Endothelial cell of umbilical vein (primary cell): Measurements from ENCODE around the gene GABBR2. TPM values are rescaled to one million over a fixed set of nuclear protein-coding genes. Genes with fewer than 3 reads are reported as not detected.

Experiments used
- BruUV-seq: library from RNA; stranded (reverse); fragments of 400-500 nt; replicated peaks from 2 replicates; lab custom pipeline; 2021; lab: Mats Ljungman, UMichigan
- CTCF ChIA-PET: fragments of 300-600, 350-600 bp; sonication (Branson Sonifier 250); formaldehyde crosslinking; loops from one replicate; lab custom pipeline; 2021; ENCODE audit warnings: antibody characterized with exemption, inconsistent platforms; lab: Charles Lee
- POLR2A ChIA-PET: fragments of 300-600, 350-600 bp; sonication (Branson Sonifier 250); formaldehyde crosslinking; loops from one replicate; lab custom pipeline; 2021; ENCODE audit warnings: antibody characterized with exemption, inconsistent platforms; lab: Charles Lee
- DNase-seq: peaks from one replicate; pipeline ENCODE4 v3.0.0-alpha.2; 2011; ENCODE audit warnings: low read depth, low spot score
- FAIRE-seq: peaks from 2 replicates; lab custom pipeline; 2011; peaks lifted over from hg19 to GRCh38; lab: Jason Lieb, UNC
- H2AFZ ChIP-seq: 2 replicates; pipeline ENCODE4 v1.6.0; 2012; ENCODE audit warnings: low read depth, low read length, control low read depth, inconsistent platforms
- H3K27ac ChIP-seq: 2 replicates; pipeline ENCODE4 v1.5.1; 2011; ENCODE audit warnings: low read depth, mild to moderate bottlenecking, control low read depth, low read length, moderate library complexity; ENCODE audit not compliant: insufficient read depth
- H3K27me3 ChIP-seq, 2 experiments: 2 replicates each; pipeline versions ENCODE4 v1.6.0 to v1.6.1; 2011; ENCODE audit warnings: low read length in 2 of 2, mixed read lengths in 1 of 2; ENCODE audit not compliant: control insufficient read depth in 2 of 2, insufficient read depth in 2 of 2
- H3K36me3 ChIP-seq, 2 experiments: 2 replicates in 1 of 2; 3 replicates in 1 of 2; pipeline ENCODE4 v1.5.1; 2011; ENCODE audit warnings: low read length in 2 of 2, mild to moderate bottlenecking in 1 of 2, moderate library complexity in 1 of 2; ENCODE audit not compliant: control insufficient read depth in 2 of 2, insufficient read depth in 2 of 2; ENCODE audit errors: extremely low read depth in 1 of 2
- H3K4me1 ChIP-seq: 3 replicates; pipeline ENCODE4 v1.5.1; 2011; ENCODE audit warnings: mild to moderate bottlenecking, low read length; ENCODE audit not compliant: control insufficient read depth, insufficient read depth; ENCODE audit errors: extremely low read depth
- H3K4me2 ChIP-seq: 2 replicates; pipeline ENCODE4 v1.6.1; 2011; ENCODE audit warnings: low read length, control low read depth, mixed read lengths; ENCODE audit not compliant: insufficient read depth
- H3K4me3 ChIP-seq, 3 experiments: fragments of 200-600 bp in 1 of 3; sonication (generic), shearing (Covaris generic) in 1 of 3; replicated peaks in 1 of 3; 2 replicates each; pipeline ENCODE4 v1.5.1; 2011 to 2016; ENCODE audit warnings: control low read depth in 3 of 3, low read length in 3 of 3, mild to moderate bottlenecking in 2 of 3, inconsistent platforms in 1 of 3, low read depth in 1 of 3, moderate library complexity in 1 of 3; ENCODE audit not compliant: insufficient read depth in 1 of 3
- H3K79me2 ChIP-seq: 2 replicates; pipeline ENCODE4 v1.6.0; 2012; ENCODE audit warnings: low read length, inconsistent platforms; ENCODE audit not compliant: control insufficient read depth, insufficient read depth
- H3K9ac ChIP-seq: replicated peaks from 2 replicates; pipeline ENCODE3; 2011; ENCODE audit warnings: low read length, control low read depth; ENCODE audit not compliant: insufficient read depth; ENCODE audit errors: extremely low read depth
- H3K9me1 ChIP-seq: replicated peaks from 3 replicates; pipeline ENCODE4 v1.6.0; 2011; ENCODE audit warnings: mild to moderate bottlenecking, low read length; ENCODE audit not compliant: control insufficient read depth, insufficient read depth; ENCODE audit errors: extremely low read depth
- H3K9me3 ChIP-seq: replicated peaks from 2 replicates; pipeline ENCODE4 v1.5.1; 2012; ENCODE audit warnings: low read length, inconsistent platforms; ENCODE audit not compliant: control insufficient read depth, insufficient read depth
- H4K20me1 ChIP-seq: replicated peaks from 2 replicates; pipeline ENCODE3; 2011; ENCODE audit warnings: mild to moderate bottlenecking, low read length; ENCODE audit not compliant: control insufficient read depth, insufficient read depth; ENCODE audit errors: extremely low read depth
- CTCF ChIP-seq, 2 donors: IDR thresholded peaks; 1 replicate in 1 of 2; 2 replicates in 1 of 2; pipeline ENCODE4 v1.5.1; 2011; ENCODE audit warnings: low read length in 2 of 2, mild to moderate bottlenecking in 2 of 2, moderate library complexity in 2 of 2, control low read depth in 1 of 2, inconsistent platforms in 1 of 2, low read depth in 1 of 2; ENCODE audit not compliant: insufficient read depth in 1 of 2; ENCODE audit errors: extremely low read depth in 1 of 2
- EZH2 ChIP-seq: IDR thresholded peaks from 2 replicates; pipeline ENCODE4 v1.6.1; 2012; ENCODE audit warnings: borderline replicate concordance, low read depth, mild to moderate bottlenecking, moderate library complexity, low read length, inconsistent platforms; ENCODE audit not compliant: severe bottlenecking
- FOS ChIP-seq: IDR thresholded peaks from 2 replicates; pipeline ENCODE4 v1.6.1; 2011; ENCODE audit warnings: mild to moderate bottlenecking, low read length, moderate library complexity, borderline replicate concordance; ENCODE audit not compliant: insufficient read depth
- GATA2 ChIP-seq: IDR thresholded peaks from 2 replicates; pipeline ENCODE4 v1.7.0; 2011; ENCODE audit warnings: low read depth, mild to moderate bottlenecking, moderate library complexity, mixed read lengths, low read length; ENCODE audit not compliant: insufficient read length, insufficient read depth
- JUN ChIP-seq: IDR thresholded peaks from 2 replicates; pipeline ENCODE4 v1.6.1; 2011; ENCODE audit warnings: borderline replicate concordance, low read depth; ENCODE audit not compliant: insufficient read length, insufficient read depth
- MAX ChIP-seq: IDR thresholded peaks from 2 replicates; pipeline ENCODE4 v1.6.1; 2011; ENCODE audit not compliant: insufficient read depth, insufficient read length
- MYC ChIP-seq: IDR thresholded peaks from one replicate; pipeline ENCODE4 v1.6.1; 2011; ENCODE audit warnings: mild to moderate bottlenecking, low read depth, low read length
- POLR2A ChIP-seq: IDR thresholded peaks from 2 replicates; pipeline ENCODE4 v1.6.1; 2012; ENCODE audit warnings: low read depth, mild to moderate bottlenecking, control low read depth, low read length
- POLR2AphosphoS5 ChIP-seq: IDR thresholded peaks from 2 replicates; pipeline ENCODE4 v1.6.1; 2012; ENCODE audit warnings: low read depth, mild to moderate bottlenecking, control low read depth, low read length, moderate library complexity; ENCODE audit not compliant: insufficient read depth
- dilution Hi-C: fragments of 300-500 bp; cut with MboI; formaldehyde crosslinking; loops from one replicate; pipeline ENCODE4 v1.15.0; 2019; ENCODE audit warnings: low sequenced_read_pairs; ENCODE audit not compliant: extremely low pct_ligation_motif_present
- intact Hi-C: fragments of 100-400 bp; cut with micrococcal nuclease; formaldehyde crosslinking; loops from one replicate; pipeline ENCODE4 v1.10.0; 2022
- polyA plus RNA-seq, 4 experiments: library from polyadenylated mRNA; depleted of rRNA in 3 of 4; stranded (reverse) in 3 of 4; unstranded in 1 of 4; fragments of >200 nt; gene quantifications; 2 replicates each; pipeline versions ENCODE4 v1.2.1 to v1.2.3, GENCODE V29; 2011 to 2012; ENCODE audit warnings: missing spikeins in 1 of 4
- total RNA-seq: library from RNA; stranded (reverse); gene quantifications from 2 replicates; pipeline ENCODE4 v1.2.3, GENCODE V29; 2021

The GABBR2 gene
- total and polyA plus RNA-seq, 2 donors (not counting 3 experiments of a cell fraction or from before 2014, with no cell fraction given): 1.1 to 9.2 TPM

GRCh38 chr9:98251551-98251950, 457.2 kb downstream of the GABBR2 start:
- intact Hi-C loops: no loop called here
- Histone ChIP-seq H3K4me2 (no peak overlapping the region), H3K9me1 (no peaks in the 10 kb centered on the region), H3K36me3 (no peaks in the 10 kb centered on the region), H3K4me3 (no peak overlapping the region), H3K9ac (no peak overlapping the region), H3K27me3 (no peaks in the 10 kb centered on the region), H2AFZ (no peak overlapping the region), H3K4me1 (peaks cover 31% of the 10 kb centered on the region), H3K9me3 (no peaks in the 10 kb centered on the region), H4K20me1 (no peaks in the 10 kb centered on the region), H3K27ac (no peak overlapping the region), H3K79me2 (peaks cover 19% of the 10 kb centered on the region)
- DNase-seq (peak; percentile 43), FAIRE-seq (peak; percentile 70)
- TF ChIP-seq POLR2A (no peak), POLR2AphosphoS5 (no peak), MYC (no peak), CTCF (IDR thresholded peaks at IDR 0.05; ENCODE audit: extremely low read depth in 1 of 2, insufficient read depth in 1 of 2, low read depth in 1 of 2, low read length in 2 of 2) (no peak), JUN (peak; percentile 22), MAX (no peak), EZH2 (no peak), FOS (peak; percentile 79), GATA2 (no peak)
- ChIA-PET POLR2A (no interaction called here), CTCF (interaction anchor here (1.2 kb wide), 1 partner anchor 10 kb away, joined by 3 read pairs; no protein-coding TSS in a partner anchor)
- dilution Hi-C loops: no loop called here
- no TSS peak for BruUV-seq
